ENCODE measurements around the gene OGFOD2. TPM values are rescaled to one million over a fixed set of nuclear protein-coding genes. Genes with fewer than 3 reads are reported as not detected.

The OGFOD2 gene
- total and polyA plus RNA-seq, 9 of the 15 experiments (the other 6 are each of a cell fraction or from before 2014, with no cell fraction given) = 1.4 to 111 (median 18.5) TPM

DNA sequence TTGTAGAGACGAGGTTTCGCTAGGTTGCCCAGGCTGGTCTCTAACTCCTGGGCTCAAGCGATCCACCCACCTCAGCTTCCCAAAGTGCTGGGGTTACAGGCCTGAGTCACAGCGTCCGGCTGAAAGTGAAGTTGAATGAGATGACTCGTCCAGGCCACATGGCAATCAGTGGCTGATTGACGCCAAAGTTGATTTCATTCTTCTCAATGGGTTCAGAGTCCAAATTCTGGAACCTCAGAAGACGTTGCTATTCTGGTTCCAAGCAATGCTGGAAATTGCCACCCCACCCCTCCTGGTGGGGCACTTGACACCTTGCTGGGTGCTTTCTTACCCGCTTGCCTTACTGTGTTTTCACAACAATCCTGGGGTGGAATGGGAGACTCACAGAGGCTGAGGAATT is 23.6 kb upstream of the OGFOD2 start:
- DNase-seq (ENCODE audit: extremely low read depth in 1 of 4, low spot score in 3 of 4) = peak in 1 of 4 experiments; percentile 43
- ATAC-seq = no peak
- ChIA-PET CTCF (ENCODE audit: low intra/inter-chr PET ratio) (interaction anchor here (0.6 to 3.7 kb wide), 6 partner anchors 11 to 607 kb away, joined by 3 to 28 read pairs (median 7); no protein-coding TSS in a partner anchor), POLR2A (no interaction called here)
- Histone ChIP-seq H3K9me3 (replicated peaks; ENCODE audit: control insufficient read depth, insufficient read depth, low read depth, low read length) (no peaks in the 10 kb centered on the region), H3K9me1 (ENCODE audit: control insufficient read depth, insufficient read depth, low read length) (no peaks in the 10 kb centered on the region), H3K36me3 (ENCODE audit: control insufficient read depth, insufficient read depth, low read length) (no peaks in the 10 kb centered on the region; the same call in 2 of the 3 replicates), H3K4me1 (replicated peaks in 1 of 2; ENCODE audit: control insufficient read depth in 2 of 2, insufficient read depth in 2 of 2, low read length in 2 of 2) (peaks cover 6 to 24% of the 10 kb centered on the region in 2 experiments; a peak in 4 of 5 replicates), H4K20me1 (replicated peaks; ENCODE audit: control insufficient read depth, insufficient read depth, low read length) (peaks cover 3% of the 10 kb centered on the region), H3K27ac (ENCODE audit: extremely low read depth, low read depth, low read length) (no peak overlapping the region), H3K4me3 (no peak overlapping the region), H3K27me3 (ENCODE audit: control insufficient read depth in 2 of 2, insufficient read depth in 2 of 2, low read length in 2 of 2) (no peaks in the 10 kb centered on the region), H3K4me2 (ENCODE audit: insufficient read depth, low read length) (no peak overlapping the region), H3K9ac (ENCODE audit: insufficient read depth in 1 of 2, low read depth in 2 of 2, low read length in 2 of 2) (no peak overlapping the region; a peak in 1 of 4 replicates), H2AFZ (ENCODE audit: low read depth, low read length) (no peak overlapping the region), H3K79me2 (ENCODE audit: control insufficient read depth, insufficient read depth, low read length) (no peaks in the 10 kb centered on the region)
- intact Hi-C loops (cut with micrococcal nuclease) = loop anchor here (5.0 kb wide), 2 partner anchors 69 to 159 kb away; no protein-coding TSS in a partner anchor
- peak; percentile 52 for FAIRE-seq
- no TSS peak for BruUV-seq (replicated peaks)
- in situ Hi-C loops (cut with MboI) = loop anchor here (10.0 kb wide), 1 partner anchor 97 kb away; no protein-coding TSS in a partner anchor
- 55% methylated on average over 9 of the region's 9 CpGs for WGBS (ENCODE audit: insufficient coverage, low coverage, missing lambda C conversion rate)
- TF ChIP-seq JUND (IDR thresholded peaks at IDR 0.05; ENCODE audit: borderline replicate concordance, low read depth, low read length) (peak; percentile 10; the same call in 1 of the 2 replicates), JUND (tag; IDR thresholded peaks at IDR 0.05; ENCODE audit: borderline replicate concordance, low read depth, low read length) (no peak), MEIS2 (IDR thresholded peaks at IDR 0.05; ENCODE audit: partially characterized antibody) (peak; percentile 19), SMC3 (conservative IDR thresholded peaks at IDR 0.05; ENCODE audit: insufficient read depth, low read depth, low read length) (no peak), FOSL1 (tag; conservative IDR thresholded peaks at IDR 0.05) (peak; percentile 65), EGR1 (conservative IDR thresholded peaks at IDR 0.05) (peak; percentile 41; the same call in 1 of the 2 replicates), SMARCE1 (IDR thresholded peaks at IDR 0.05) (0 out of 2 replicates have a peak, but pooled peaks have one; percentile 29), ZBTB8A (IDR thresholded peaks at IDR 0.05; ENCODE audit: partially characterized antibody) (no peak), L3MBTL2 (IDR thresholded peaks at IDR 0.05) (peak; percentile 49; the same call in 1 of the 2 replicates), CTBP1 (IDR thresholded peaks at IDR 0.05; ENCODE audit: borderline replicate concordance) (no peak), ZNF12 (CRISPR knock-in tag; IDR thresholded peaks at IDR 0.05) (no peak)
- TF ChIP-seq, protein P1, sequence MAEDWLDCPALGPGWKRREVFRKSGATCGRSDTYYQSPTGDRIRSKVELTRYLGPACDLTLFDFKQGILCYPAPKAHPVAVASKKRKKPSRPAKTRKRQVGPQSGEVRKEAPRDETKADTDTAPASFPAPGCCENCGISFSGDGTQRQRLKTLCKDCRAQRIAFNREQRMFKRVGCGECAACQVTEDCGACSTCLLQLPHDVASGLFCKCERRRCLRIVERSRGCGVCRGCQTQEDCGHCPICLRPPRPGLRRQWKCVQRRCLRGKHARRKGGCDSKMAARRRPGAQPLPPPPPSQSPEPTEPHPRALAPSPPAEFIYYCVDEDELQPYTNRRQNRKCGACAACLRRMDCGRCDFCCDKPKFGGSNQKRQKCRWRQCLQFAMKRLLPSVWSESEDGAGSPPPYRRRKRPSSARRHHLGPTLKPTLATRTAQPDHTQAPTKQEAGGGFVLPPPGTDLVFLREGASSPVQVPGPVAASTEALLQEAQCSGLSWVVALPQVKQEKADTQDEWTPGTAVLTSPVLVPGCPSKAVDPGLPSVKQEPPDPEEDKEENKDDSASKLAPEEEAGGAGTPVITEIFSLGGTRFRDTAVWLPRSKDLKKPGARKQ (CRISPR knock-in tag; IDR thresholded peaks at IDR 0.05) = no peak
- TF ChIP-seq, protein P2, sequence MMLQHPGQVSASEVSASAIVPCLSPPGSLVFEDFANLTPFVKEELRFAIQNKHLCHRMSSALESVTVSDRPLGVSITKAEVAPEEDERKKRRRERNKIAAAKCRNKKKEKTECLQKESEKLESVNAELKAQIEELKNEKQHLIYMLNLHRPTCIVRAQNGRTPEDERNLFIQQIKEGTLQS (IDR thresholded peaks at IDR 0.05) = peak; percentile 46
- TF ChIP-seq, protein P2 (CRISPR knock-in tag; conservative IDR thresholded peaks at IDR 0.05) = no peak
- TF ChIP-seq, protein P3, sequence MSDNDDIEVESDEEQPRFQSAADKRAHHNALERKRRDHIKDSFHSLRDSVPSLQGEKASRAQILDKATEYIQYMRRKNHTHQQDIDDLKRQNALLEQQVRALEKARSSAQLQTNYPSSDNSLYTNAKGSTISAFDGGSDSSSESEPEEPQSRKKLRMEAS (CRISPR knock-in tag; IDR thresholded peaks at IDR 0.05) = 0 out of 2 replicates have a peak, but pooled peaks have one; percentile 38

All from K562 (cell line).